ENCODE data around the gene PDE2A.

PDE2A gene

GRCh38 chr11:72669527-72669926, 4.7 kb downstream of the PDE2A start:
- DNase-seq (ENCODE audit: low read depth, low spot score) = no peak
- no peak overlapping the region for H3K4me3 ChIP-seq (ENCODE audit: low read length)

GRCh38 chr11:72668629-72669347, 5.4 kb downstream of the PDE2A start:
- peak; percentile 42 for DNase-seq (ENCODE audit: low read depth, low spot score)

GRCh38 chr11:72665911-72666472, 8.2 kb downstream of the PDE2A start:
- no peak for DNase-seq (ENCODE audit: low read depth, low spot score)
- H3K4me3 ChIP-seq (ENCODE audit: low read length) = no peak overlapping the region

More at GRCh38 chr11:72668629-72669347, 5.4 kb downstream of the PDE2A start:
- H3K4me3 ChIP-seq (ENCODE audit: low read length) = no peak overlapping the region

- H3K4me3 ChIP-seq (ENCODE audit: low read length) = no peak overlapping the region
- DNase-seq (ENCODE audit: low read depth, low spot score) = no peak
Measured at GRCh38 chr11:72662036-72662435, 12.2 kb downstream of the PDE2A start.

GRCh38 chr11:72661486-72661885, 12.7 kb downstream of the PDE2A start:
- no peak overlapping the region for H3K4me3 ChIP-seq (ENCODE audit: low read length)
- no peak for DNase-seq (ENCODE audit: low read depth, low spot score)

- no peak overlapping the region for H3K4me3 ChIP-seq (ENCODE audit: low read length)
- DNase-seq (ENCODE audit: low read depth, low spot score) = no peak
Measured at GRCh38 chr11:72658989-72659640, 15.1 kb downstream of the PDE2A start.

- no peak overlapping the region for H3K4me3 ChIP-seq (ENCODE audit: low read length)
- no peak for DNase-seq (ENCODE audit: low read depth, low spot score)
Measured at GRCh38 chr11:72657411-72658100, 16.7 kb downstream of the PDE2A start.

- no peak for DNase-seq (ENCODE audit: low read depth, low spot score)
- H3K4me3 ChIP-seq (ENCODE audit: low read length) = no peak overlapping the region
Measured at GRCh38 chr11:72655896-72656464, 18.2 kb downstream of the PDE2A start.

- H3K4me3 ChIP-seq (ENCODE audit: low read length) = no peak overlapping the region
- DNase-seq (ENCODE audit: low read depth, low spot score) = no peak
Measured at GRCh38 chr11:72655014-72655413, 19.2 kb downstream of the PDE2A start.

- H3K4me3 ChIP-seq (ENCODE audit: low read length) = no peak overlapping the region
- DNase-seq (ENCODE audit: low read depth, low spot score) = no peak
Measured at GRCh38 chr11:72653649-72654048, 20.6 kb downstream of the PDE2A start.

- DNase-seq (ENCODE audit: low read depth, low spot score) = peak; percentile 85
- H3K4me3 ChIP-seq (ENCODE audit: low read length) = no peak overlapping the region
Measured at GRCh38 chr11:72652873-72653630, 21.2 kb downstream of the PDE2A start.

- H3K4me3 ChIP-seq (ENCODE audit: low read length) = no peak overlapping the region
Measured at GRCh38 chr11:72652133-72652532, 22.1 kb downstream of the PDE2A start.

GRCh38 chr11:72649215-72649976, 24.8 kb downstream of the PDE2A start:
- H3K4me3 ChIP-seq (ENCODE audit: low read length) = no peak overlapping the region
- DNase-seq (ENCODE audit: low read depth, low spot score) = no peak

More at GRCh38 chr11:72652133-72652532, 22.1 kb downstream of the PDE2A start:
- no peak for DNase-seq (ENCODE audit: low read depth, low spot score)

- no peak overlapping the region for H3K4me3 ChIP-seq (ENCODE audit: low read length)
- no peak for DNase-seq (ENCODE audit: low read depth, low spot score)
Measured at GRCh38 chr11:72648384-72649136, 25.7 kb downstream of the PDE2A start.

GRCh38 chr11:72647882-72648281, 26.3 kb downstream of the PDE2A start:
- DNase-seq (ENCODE audit: low read depth, low spot score) = no peak
- no peak overlapping the region for H3K4me3 ChIP-seq (ENCODE audit: low read length)

GRCh38 chr11:72646472-72646871, 27.8 kb downstream of the PDE2A start:
- no peak for DNase-seq (ENCODE audit: low read depth, low spot score)
- H3K4me3 ChIP-seq (ENCODE audit: low read length) = no peak overlapping the region

GRCh38 chr11:72646024-72646423, 28.2 kb downstream of the PDE2A start:
- H3K4me3 ChIP-seq (ENCODE audit: low read length) = no peak overlapping the region
- no peak for DNase-seq (ENCODE audit: low read depth, low spot score)

- DNase-seq (ENCODE audit: low read depth, low spot score) = no peak
- no peak overlapping the region for H3K4me3 ChIP-seq (ENCODE audit: low read length)
Measured at GRCh38 chr11:72643547-72643946, 30.7 kb downstream of the PDE2A start.
